Panc1 (cell line): Measurements from ENCODE around the gene RPAP3. TPM values are rescaled to one million over a fixed set of nuclear protein-coding genes. Genes with fewer than 3 reads are reported as not detected.

Source experiments
- ATAC-seq: fragments of 200-7000 bp; cut with Tn5 transposase; 2 replicates; pipeline ENCODE4 v1.9.1; 2020; ENCODE audit warnings: mild to moderate bottlenecking, moderate library complexity
- BruUV-seq: library from RNA; stranded (reverse); fragments of 400-500 nt; replicated peaks from 2 replicates; lab custom pipeline; 2021; lab: Mats Ljungman, UMichigan
- CTCF ChIA-PET: fragments of 300-600 bp; sonication (Branson Sonifier 250); formaldehyde crosslinking; loops from one replicate; lab custom pipeline; 2022; ENCODE audit warnings: antibody characterized with exemption; lab: Charles Lee
- POLR2A ChIA-PET: fragments of 300-600 bp; sonication (Branson Sonifier 250); formaldehyde crosslinking; loops from one replicate; lab custom pipeline; 2022; ENCODE audit warnings: antibody characterized with exemption; lab: Charles Lee
- DNase-seq: peaks from one replicate; pipeline ENCODE4 v3.0.0-alpha.2; 2010; ENCODE audit warnings: low read depth, low spot score
- H3K27ac ChIP-seq: 2 replicates; pipeline ENCODE4 v1.5.1; 2011; ENCODE audit warnings: mild to moderate bottlenecking, low read length, inconsistent platforms
- H3K27me3 ChIP-seq: fragments of 200-500 bp; sonication (Bioruptor generic); 2 replicates; pipeline ENCODE4 v1.6.0; 2014; ENCODE audit warnings: low read length, inconsistent platforms; ENCODE audit not compliant: control insufficient read depth, insufficient read depth
- H3K36me3 ChIP-seq: fragments of 200-500 bp; sonication (Bioruptor generic); 2 replicates; pipeline ENCODE4 v1.5.1; 2014; ENCODE audit warnings: inconsistent platforms, mild to moderate bottlenecking, low read length, moderate library complexity; ENCODE audit not compliant: control insufficient read depth, insufficient read depth
- H3K4me1 ChIP-seq: 2 replicates; pipeline ENCODE4 v1.5.1; 2011; ENCODE audit warnings: inconsistent platforms, mild to moderate bottlenecking, low read length, moderate library complexity; ENCODE audit not compliant: control insufficient read depth, insufficient read depth
- H3K4me3 ChIP-seq, 2 experiments: 2 replicates each; pipeline ENCODE4 v1.5.1; 2011 to 2012; ENCODE audit warnings: low read depth in 2 of 2, low read length in 2 of 2, mild to moderate bottlenecking in 2 of 2, inconsistent platforms in 1 of 2, moderate library complexity in 1 of 2
- H3K9me3 ChIP-seq: fragments of 200-500 bp; sonication (Bioruptor generic); 2 replicates; pipeline ENCODE4 v1.5.1; 2014; ENCODE audit warnings: low read depth, mild to moderate bottlenecking, inconsistent platforms, low read length, moderate library complexity; ENCODE audit not compliant: control insufficient read depth, insufficient read depth
- POLR2AphosphoS5 ChIP-seq: IDR thresholded peaks from 2 replicates; pipeline ENCODE4 v1.6.1; 2012; ENCODE audit warnings: mild to moderate bottlenecking, low read depth, low read length, moderate library complexity
- SIN3A ChIP-seq: IDR thresholded peaks from 2 replicates; pipeline ENCODE4 v1.6.1; 2012; ENCODE audit warnings: low read depth, mild to moderate bottlenecking, low read length, moderate library complexity, borderline replicate concordance; ENCODE audit not compliant: insufficient read depth
- TCF7L2 ChIP-seq: IDR thresholded peaks from 2 replicates; pipeline ENCODE4 v1.6.1; 2011; ENCODE audit warnings: mild to moderate bottlenecking, low read depth, low read length, inconsistent platforms
- in situ Hi-C: cut with HindIII; loops from 2 replicates; pipeline ENCODE4 v1.10.0; 2016; ENCODE audit warnings: low sequenced_read_pairs, low pct_unique_long_range_greater_than_20kb
- intact Hi-C: fragments of 100-400 bp; cut with micrococcal nuclease; formaldehyde crosslinking; loops from one replicate; pipeline ENCODE4 v1.10.0; 2022; ENCODE audit not compliant: unreplicated experiment
- total RNA-seq: library from RNA; stranded (reverse); gene quantifications from one replicate; pipeline ENCODE4 v1.2.1, GENCODE V29; 2021; ENCODE audit not compliant: unreplicated experiment
- TF ChIP-seq, protein P1 (sequence below), 2 experiments: IDR thresholded peaks; 2 replicates each; pipeline ENCODE4 v1.6.1; 2011 to 2012; ENCODE audit warnings: low read depth in 2 of 2, control low read depth in 1 of 2, low read length in 1 of 2, mild to moderate bottlenecking in 1 of 2, moderate library complexity in 1 of 2; ENCODE audit not compliant: insufficient read depth in 1 of 2
- TF ChIP-seq, protein P2 (sequence below): fragments of 450-650 bp; IDR thresholded peaks from 2 replicates; pipeline ENCODE4 v1.5.1; 2017; ENCODE audit warnings: mild to moderate bottlenecking

The RPAP3 gene
- total RNA-seq, 1 experiment from 2014 or later: 47.3 TPM

DNA sequence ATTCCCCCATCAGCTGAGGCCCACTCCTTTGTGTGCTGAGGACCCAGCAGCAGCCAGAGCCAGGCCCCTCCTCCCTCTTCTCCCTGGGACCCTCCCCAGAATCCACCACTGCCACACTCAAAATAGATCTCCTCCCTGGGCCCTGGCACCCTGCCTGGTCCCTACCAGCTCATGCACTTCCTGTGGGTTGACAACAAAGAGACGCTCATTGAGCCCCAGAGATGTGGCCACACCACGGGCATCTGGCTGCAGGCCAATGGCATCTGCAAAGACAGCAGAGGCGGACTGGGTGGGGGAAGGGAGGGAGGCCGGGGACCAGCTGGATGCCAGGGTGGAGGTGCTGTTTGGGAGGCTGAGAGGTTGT is 35.5 kb upstream of the RPAP3 start:
- ChIA-PET POLR2A (interaction anchor here (0.7 kb wide), 1 partner anchor 40 kb away, joined by 3 read pairs; no protein-coding TSS in a partner anchor), CTCF (interaction anchor here (0.5 to 2.5 kb wide), 7 partner anchors 18 to 99 kb away, joined by 3 to 13 read pairs (median 6); partner anchors contain the start of gene RAPGEF3)
- H3K36me3 ChIP-seq: no peaks in the 10 kb centered on the region
- no peak overlapping the region for H3K4me3 ChIP-seq
- no peak for TF ChIP-seq TCF7L2
- no peak for TF ChIP-seq SIN3A
- no peak for TF ChIP-seq POLR2AphosphoS5
- TF ChIP-seq, protein P1, sequence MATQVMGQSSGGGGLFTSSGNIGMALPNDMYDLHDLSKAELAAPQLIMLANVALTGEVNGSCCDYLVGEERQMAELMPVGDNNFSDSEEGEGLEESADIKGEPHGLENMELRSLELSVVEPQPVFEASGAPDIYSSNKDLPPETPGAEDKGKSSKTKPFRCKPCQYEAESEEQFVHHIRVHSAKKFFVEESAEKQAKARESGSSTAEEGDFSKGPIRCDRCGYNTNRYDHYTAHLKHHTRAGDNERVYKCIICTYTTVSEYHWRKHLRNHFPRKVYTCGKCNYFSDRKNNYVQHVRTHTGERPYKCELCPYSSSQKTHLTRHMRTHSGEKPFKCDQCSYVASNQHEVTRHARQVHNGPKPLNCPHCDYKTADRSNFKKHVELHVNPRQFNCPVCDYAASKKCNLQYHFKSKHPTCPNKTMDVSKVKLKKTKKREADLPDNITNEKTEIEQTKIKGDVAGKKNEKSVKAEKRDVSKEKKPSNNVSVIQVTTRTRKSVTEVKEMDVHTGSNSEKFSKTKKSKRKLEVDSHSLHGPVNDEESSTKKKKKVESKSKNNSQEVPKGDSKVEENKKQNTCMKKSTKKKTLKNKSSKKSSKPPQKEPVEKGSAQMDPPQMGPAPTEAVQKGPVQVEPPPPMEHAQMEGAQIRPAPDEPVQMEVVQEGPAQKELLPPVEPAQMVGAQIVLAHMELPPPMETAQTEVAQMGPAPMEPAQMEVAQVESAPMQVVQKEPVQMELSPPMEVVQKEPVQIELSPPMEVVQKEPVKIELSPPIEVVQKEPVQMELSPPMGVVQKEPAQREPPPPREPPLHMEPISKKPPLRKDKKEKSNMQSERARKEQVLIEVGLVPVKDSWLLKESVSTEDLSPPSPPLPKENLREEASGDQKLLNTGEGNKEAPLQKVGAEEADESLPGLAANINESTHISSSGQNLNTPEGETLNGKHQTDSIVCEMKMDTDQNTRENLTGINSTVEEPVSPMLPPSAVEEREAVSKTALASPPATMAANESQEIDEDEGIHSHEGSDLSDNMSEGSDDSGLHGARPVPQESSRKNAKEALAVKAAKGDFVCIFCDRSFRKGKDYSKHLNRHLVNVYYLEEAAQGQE (IDR thresholded peaks at IDR 0.05; ENCODE audit: insufficient read depth in 1 of 2, low read depth in 2 of 2, low read length in 1 of 2): no peak
- TF ChIP-seq, protein P2, sequence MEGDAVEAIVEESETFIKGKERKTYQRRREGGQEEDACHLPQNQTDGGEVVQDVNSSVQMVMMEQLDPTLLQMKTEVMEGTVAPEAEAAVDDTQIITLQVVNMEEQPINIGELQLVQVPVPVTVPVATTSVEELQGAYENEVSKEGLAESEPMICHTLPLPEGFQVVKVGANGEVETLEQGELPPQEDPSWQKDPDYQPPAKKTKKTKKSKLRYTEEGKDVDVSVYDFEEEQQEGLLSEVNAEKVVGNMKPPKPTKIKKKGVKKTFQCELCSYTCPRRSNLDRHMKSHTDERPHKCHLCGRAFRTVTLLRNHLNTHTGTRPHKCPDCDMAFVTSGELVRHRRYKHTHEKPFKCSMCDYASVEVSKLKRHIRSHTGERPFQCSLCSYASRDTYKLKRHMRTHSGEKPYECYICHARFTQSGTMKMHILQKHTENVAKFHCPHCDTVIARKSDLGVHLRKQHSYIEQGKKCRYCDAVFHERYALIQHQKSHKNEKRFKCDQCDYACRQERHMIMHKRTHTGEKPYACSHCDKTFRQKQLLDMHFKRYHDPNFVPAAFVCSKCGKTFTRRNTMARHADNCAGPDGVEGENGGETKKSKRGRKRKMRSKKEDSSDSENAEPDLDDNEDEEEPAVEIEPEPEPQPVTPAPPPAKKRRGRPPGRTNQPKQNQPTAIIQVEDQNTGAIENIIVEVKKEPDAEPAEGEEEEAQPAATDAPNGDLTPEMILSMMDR: no peak
- no peaks in the 10 kb centered on the region for H3K27me3 ChIP-seq
- no peak overlapping the region for H3K27ac ChIP-seq
- intact Hi-C loops (no loop called here), in situ Hi-C loops (no loop called here)
- DNase-seq (no peak), ATAC-seq (no peak)
- H3K9me3 ChIP-seq: no peaks in the 10 kb centered on the region
- H3K4me1 ChIP-seq: no peaks in the 10 kb centered on the region; the same call in 1 of the 2 replicates
- BruUV-seq: no TSS peak

DNA sequence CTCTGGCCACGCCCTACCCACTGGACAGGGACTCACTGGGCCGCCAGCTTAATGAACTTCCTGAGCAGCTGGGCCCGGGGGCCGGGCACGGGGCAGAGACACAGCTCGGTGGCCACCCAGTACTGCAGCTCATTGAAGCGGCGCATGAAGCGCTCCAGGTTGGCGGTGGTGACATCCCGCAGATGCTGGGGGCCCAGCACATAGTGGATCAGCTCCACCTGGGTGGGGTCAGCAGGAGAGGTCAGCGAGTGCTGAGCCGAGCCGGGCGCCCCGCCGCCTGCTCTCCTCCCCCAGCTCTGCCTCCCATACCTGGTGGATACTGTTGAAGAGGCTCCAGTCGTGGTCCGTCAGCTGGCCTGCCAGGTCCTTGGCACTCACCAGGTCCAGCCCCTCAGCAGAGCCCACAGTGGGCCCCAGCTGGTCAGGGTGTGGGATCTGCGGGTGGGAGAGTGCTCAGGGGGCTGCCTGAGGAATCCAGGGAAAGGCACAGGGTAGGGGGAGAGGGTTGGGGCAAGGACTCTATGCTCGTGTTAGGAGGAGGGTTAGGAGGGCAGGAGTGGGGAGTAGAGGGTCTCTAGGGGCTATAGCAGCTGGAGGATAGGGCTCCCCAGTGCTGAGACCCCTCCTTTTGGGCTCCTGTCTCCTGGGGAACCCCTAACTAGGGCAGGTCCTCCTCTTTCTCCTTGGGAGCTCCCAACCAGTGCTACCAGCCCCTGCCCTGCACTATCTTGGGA is 34.9 kb upstream of the RPAP3 start:
- Histone ChIP-seq H3K4me3 (no peak overlapping the region), H3K27me3 (no peaks in the 10 kb centered on the region), H3K9me3 (no peaks in the 10 kb centered on the region), H3K4me1 (no peaks in the 10 kb centered on the region; the same call in 1 of the 2 replicates), H3K36me3 (no peaks in the 10 kb centered on the region), H3K27ac (no peak overlapping the region)
- ChIA-PET POLR2A (no interaction called here), CTCF (interaction anchor here (0.6 to 2.5 kb wide), 7 partner anchors 18 to 558 kb away, joined by 3 to 13 read pairs (median 8); partner anchors contain the start of gene RAPGEF3)
- no peak for TF ChIP-seq TCF7L2
- TF ChIP-seq SIN3A: no peak
- TF ChIP-seq, protein P1 (IDR thresholded peaks at IDR 0.05; ENCODE audit: insufficient read depth in 1 of 2, low read depth in 2 of 2, low read length in 1 of 2): no peak
- TF ChIP-seq, protein P2: no peak
- TF ChIP-seq POLR2AphosphoS5: no peak
- ATAC-seq: no peak
- intact Hi-C loops (no loop called here), in situ Hi-C loops (no loop called here)
- no peak for DNase-seq
- no TSS peak for BruUV-seq
